Astrocyte (in vitro differentiated cells and primary cell): ENCODE results near the gene XPNPEP3. TPM values are rescaled to one million over a fixed set of nuclear protein-coding genes. Genes with fewer than 3 reads are reported as not detected.

Source experiments
- DNase-seq: peaks from one replicate; pipeline ENCODE4 v3.0.0-alpha.2; 2010; ENCODE audit warnings: low read depth
- FAIRE-seq: peaks from 2 replicates; lab custom pipeline; 2011; peaks lifted over from hg19 to GRCh38; lab: Jason Lieb, UNC
- H2AFZ ChIP-seq: 2 replicates; pipeline ENCODE4 v1.6.0; 2012; ENCODE audit warnings: low read depth, low read length, inconsistent platforms
- H3K27ac ChIP-seq: 2 replicates; pipeline ENCODE4 v1.5.1; 2011; ENCODE audit warnings: low read depth, low read length, inconsistent platforms
- H3K27me3 ChIP-seq: 2 replicates; pipeline ENCODE4 v1.6.0; 2011; ENCODE audit warnings: low read length, inconsistent platforms; ENCODE audit not compliant: insufficient read depth
- H3K36me3 ChIP-seq: 2 replicates; pipeline ENCODE4 v1.5.1; 2011; ENCODE audit warnings: low read length, inconsistent platforms; ENCODE audit not compliant: insufficient read depth
- H3K4me1 ChIP-seq: 2 replicates; pipeline ENCODE4 v1.5.1; 2011; ENCODE audit warnings: low read length, inconsistent platforms; ENCODE audit not compliant: insufficient read depth
- H3K4me2 ChIP-seq: 2 replicates; pipeline ENCODE4 v1.6.0; 2012; ENCODE audit warnings: low read length, inconsistent platforms
- H3K4me3 ChIP-seq: 2 replicates; pipeline ENCODE4 v1.5.1; 2011; ENCODE audit warnings: low read depth, mild to moderate bottlenecking, low read length, inconsistent platforms; ENCODE audit not compliant: insufficient read depth
- H3K79me2 ChIP-seq: 2 replicates; pipeline ENCODE4 v1.6.0; 2012; ENCODE audit warnings: mild to moderate bottlenecking, low read length, inconsistent platforms; ENCODE audit not compliant: insufficient read depth
- H3K9ac ChIP-seq: 2 replicates; pipeline ENCODE4 v1.6.0; 2012; ENCODE audit warnings: mild to moderate bottlenecking, low read length, inconsistent platforms
- H3K9me3 ChIP-seq: 2 replicates; pipeline ENCODE4 v1.5.1; 2012; ENCODE audit warnings: low read depth, mild to moderate bottlenecking, low read length, inconsistent platforms; ENCODE audit not compliant: insufficient read depth
- H4K20me1 ChIP-seq: 2 replicates; pipeline ENCODE4 v1.6.0; 2012; ENCODE audit warnings: low read length, inconsistent platforms; ENCODE audit not compliant: insufficient read depth
- H3K27ac Mint-ChIP-seq: one replicate; pipeline ENCODE4 v1.8.0; 2021; ENCODE audit warnings: mild to moderate bottlenecking, mixed read lengths; ENCODE audit not compliant: unreplicated experiment
- H3K27me3 Mint-ChIP-seq: one replicate; pipeline ENCODE4 v1.8.0; 2021; ENCODE audit warnings: low read depth, mixed read lengths; ENCODE audit not compliant: unreplicated experiment
- H3K36me3 Mint-ChIP-seq: one replicate; pipeline ENCODE4 v1.8.0; 2021; ENCODE audit warnings: low read depth, mixed read lengths; ENCODE audit not compliant: unreplicated experiment
- H3K4me1 Mint-ChIP-seq: one replicate; pipeline ENCODE4 v1.8.0; 2021; ENCODE audit warnings: low read depth, mixed read lengths; ENCODE audit not compliant: unreplicated experiment
- H3K4me3 Mint-ChIP-seq: one replicate; pipeline ENCODE4 v1.8.0; 2021; ENCODE audit warnings: mild to moderate bottlenecking, moderate library complexity, mixed read lengths; ENCODE audit not compliant: unreplicated experiment
- H3K9me3 Mint-ChIP-seq: one replicate; pipeline ENCODE4 v1.8.0; 2021; ENCODE audit warnings: mild to moderate bottlenecking, mixed read lengths; ENCODE audit not compliant: unreplicated experiment
- EZH2 ChIP-seq: IDR thresholded peaks from 2 replicates; pipeline ENCODE4 v1.6.1; 2012; ENCODE audit warnings: mild to moderate bottlenecking, low read length, inconsistent platforms; ENCODE audit not compliant: insufficient read depth
- total RNA-seq: library from RNA; stranded (reverse); gene quantifications from 2 replicates; pipeline ENCODE4 v1.2.1, GENCODE V29; 2021
- TF ChIP-seq, protein P1 (sequence below): IDR thresholded peaks from 2 replicates; pipeline ENCODE4 v1.5.1; 2011; ENCODE audit warnings: low read depth, mild to moderate bottlenecking, inconsistent platforms, low read length, moderate library complexity; ENCODE audit not compliant: insufficient read depth

XPNPEP3 gene
- total RNA-seq, 1 donor from 2014 or later = 21.8 TPM

- Histone ChIP-seq H3K79me2 (peaks cover 45% of the 10 kb centered on the region), H3K4me3 (no peak overlapping the region), H4K20me1 (peaks cover 47% of the 10 kb centered on the region), H2AFZ (no peak overlapping the region), H3K27me3 (no peaks in the 10 kb centered on the region), H3K4me1 (no peaks in the 10 kb centered on the region), H3K36me3 (peaks cover 39% of the 10 kb centered on the region), H3K9me3 (no peaks in the 10 kb centered on the region), H3K27ac (no peak overlapping the region), H3K9ac (no peak overlapping the region), H3K4me2 (no peak overlapping the region)
- DNase-seq (no peak), FAIRE-seq (no peak)
- no peaks in the 10 kb centered on the region for H3K27me3 Mint-ChIP-seq
- no peaks in the 10 kb centered on the region for H3K9me3 Mint-ChIP-seq
- H3K27ac Mint-ChIP-seq = no peak overlapping the region
- no peaks in the 10 kb centered on the region for H3K4me1 Mint-ChIP-seq
- H3K4me3 Mint-ChIP-seq = no peak overlapping the region
- TF ChIP-seq, protein P1, sequence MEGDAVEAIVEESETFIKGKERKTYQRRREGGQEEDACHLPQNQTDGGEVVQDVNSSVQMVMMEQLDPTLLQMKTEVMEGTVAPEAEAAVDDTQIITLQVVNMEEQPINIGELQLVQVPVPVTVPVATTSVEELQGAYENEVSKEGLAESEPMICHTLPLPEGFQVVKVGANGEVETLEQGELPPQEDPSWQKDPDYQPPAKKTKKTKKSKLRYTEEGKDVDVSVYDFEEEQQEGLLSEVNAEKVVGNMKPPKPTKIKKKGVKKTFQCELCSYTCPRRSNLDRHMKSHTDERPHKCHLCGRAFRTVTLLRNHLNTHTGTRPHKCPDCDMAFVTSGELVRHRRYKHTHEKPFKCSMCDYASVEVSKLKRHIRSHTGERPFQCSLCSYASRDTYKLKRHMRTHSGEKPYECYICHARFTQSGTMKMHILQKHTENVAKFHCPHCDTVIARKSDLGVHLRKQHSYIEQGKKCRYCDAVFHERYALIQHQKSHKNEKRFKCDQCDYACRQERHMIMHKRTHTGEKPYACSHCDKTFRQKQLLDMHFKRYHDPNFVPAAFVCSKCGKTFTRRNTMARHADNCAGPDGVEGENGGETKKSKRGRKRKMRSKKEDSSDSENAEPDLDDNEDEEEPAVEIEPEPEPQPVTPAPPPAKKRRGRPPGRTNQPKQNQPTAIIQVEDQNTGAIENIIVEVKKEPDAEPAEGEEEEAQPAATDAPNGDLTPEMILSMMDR = no peak
- TF ChIP-seq EZH2 = no peak
- peaks cover 16% of the 10 kb centered on the region for H3K36me3 Mint-ChIP-seq
Observed at GRCh38 chr22:40965936-40966725, 109.2 kb downstream of the XPNPEP3 start.

DNA sequence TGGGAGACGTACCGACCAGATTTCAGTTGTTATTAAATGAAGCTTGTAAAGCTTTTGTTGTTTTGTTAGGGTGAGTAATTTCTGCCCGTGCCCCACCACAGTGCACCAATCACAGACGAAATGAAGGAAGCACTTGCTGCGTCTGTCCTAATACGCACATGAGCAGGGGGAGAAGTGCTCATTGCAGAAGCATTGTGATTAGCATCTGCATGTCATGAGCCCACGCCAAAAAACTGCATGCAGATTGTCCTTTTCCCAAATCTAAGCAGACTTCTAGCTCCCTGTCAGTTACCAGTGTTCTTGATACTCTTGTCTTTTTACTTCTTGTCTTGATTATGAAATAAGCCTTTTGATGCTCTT, 109.8 kb downstream of the XPNPEP3 start:
- Mint-ChIP-seq H3K27ac (no peak overlapping the region), H3K27me3 (no peaks in the 10 kb centered on the region), H3K4me3 (no peak overlapping the region), H3K36me3 (peaks cover 16% of the 10 kb centered on the region), H3K9me3 (no peaks in the 10 kb centered on the region), H3K4me1 (no peaks in the 10 kb centered on the region)
- TF ChIP-seq, protein P1 = no peak
- no peak for TF ChIP-seq EZH2
- H3K27me3 ChIP-seq = no peaks in the 10 kb centered on the region
- H3K27ac ChIP-seq = no peak overlapping the region
- peaks cover 41% of the 10 kb centered on the region for H3K79me2 ChIP-seq
- FAIRE-seq (no peak), DNase-seq (no peak)
- no peak overlapping the region for H3K9ac ChIP-seq
- no peaks in the 10 kb centered on the region for H3K4me1 ChIP-seq
- no peaks in the 10 kb centered on the region for H3K9me3 ChIP-seq
- H4K20me1 ChIP-seq = peaks cover 45% of the 10 kb centered on the region
- peaks cover 39% of the 10 kb centered on the region for H3K36me3 ChIP-seq
- H3K4me2 ChIP-seq = no peak overlapping the region
- H3K4me3 ChIP-seq = no peak overlapping the region
- no peak overlapping the region for H2AFZ ChIP-seq
